GM23248 (cell line): ENCODE measurements around the gene RTN4IP1. TPM values are rescaled to one million over a fixed set of nuclear protein-coding genes. Genes with fewer than 3 reads are reported as not detected.
A peak's percentile ranks its signal among the peaks of the same experiment; 100 is the strongest.
"Not testable (repeated sequence)": the region's sequence is repeated elsewhere in the genome, so short reads cannot be mapped to it uniquely, and the experiment has no call there.

Experiments
- DNase-seq: peaks from one replicate; pipeline ENCODE4 v3.0.0-alpha.2; 2015
- H2AFZ ChIP-seq: fragments of 200-600 bp; sonication (generic); 2 replicates; pipeline ENCODE4 v1.6.1; 2016; ENCODE audit warnings: antibody characterized with exemption
- H3F3A ChIP-seq: fragments of 200-600 bp; sonication (generic); 2 replicates; pipeline ENCODE4 v1.6.1; 2016; ENCODE audit warnings: mild to moderate bottlenecking, antibody characterized with exemption, mixed run types; ENCODE audit not compliant: insufficient read depth
- H3K27ac ChIP-seq: fragments of 200-600 bp; sonication (generic); 2 replicates; pipeline ENCODE4 v1.5.1; 2016; ENCODE audit warnings: mild to moderate bottlenecking
- H3K27me3 ChIP-seq: fragments of 200-600 bp; sonication (generic); replicated peaks from 2 replicates; pipeline ENCODE4 v1.6.1; 2016; ENCODE audit warnings: mild to moderate bottlenecking; ENCODE audit not compliant: insufficient read depth
- H3K36me3 ChIP-seq: fragments of 200-600 bp; sonication (generic); 2 replicates; pipeline ENCODE4 v1.6.1; 2016; ENCODE audit warnings: low read depth, mild to moderate bottlenecking
- H3K4me1 ChIP-seq: fragments of 200-600 bp; sonication (generic); 2 replicates; pipeline ENCODE4 v1.6.1; 2016; ENCODE audit warnings: mild to moderate bottlenecking; ENCODE audit not compliant: insufficient read depth
- H3K4me2 ChIP-seq: fragments of 200-600 bp; sonication (generic); one replicate; pipeline ENCODE4 v1.6.1; 2016; ENCODE audit warnings: mild to moderate bottlenecking; ENCODE audit not compliant: unreplicated experiment
- H3K4me3 ChIP-seq: fragments of 200-600 bp; sonication (generic); 2 replicates; pipeline ENCODE4 v1.5.1; 2016; ENCODE audit warnings: mild to moderate bottlenecking
- H3K79me2 ChIP-seq: fragments of 200-600 bp; sonication (generic); 2 replicates; pipeline ENCODE4 v1.6.1; 2016; ENCODE audit warnings: mild to moderate bottlenecking; ENCODE audit not compliant: insufficient read depth
- H3K9ac ChIP-seq: fragments of 200-600 bp; sonication (generic); 2 replicates; pipeline ENCODE4 v1.6.1; 2016; ENCODE audit warnings: mild to moderate bottlenecking
- H3K9me2 ChIP-seq: fragments of 200-600 bp; sonication (generic); 2 replicates; pipeline ENCODE4 v1.6.1; 2016; ENCODE audit warnings: mixed run types, mild to moderate bottlenecking, moderate library complexity; ENCODE audit not compliant: insufficient read depth
- H3K9me3 ChIP-seq: fragments of 200-600 bp; sonication (generic); one replicate; pipeline ENCODE4 v1.6.1; 2017; ENCODE audit warnings: low read depth
- H4K20me1 ChIP-seq: fragments of 200-600 bp; sonication (generic); 2 replicates; pipeline ENCODE4 v1.6.0; 2016; ENCODE audit not compliant: insufficient read depth
- EZH2 ChIP-seq: fragments of 200-600 bp; sonication (generic); IDR thresholded peaks from 2 replicates; pipeline ENCODE4 v1.6.1; 2018; ENCODE audit warnings: antibody characterized with exemption, mild to moderate bottlenecking; ENCODE audit not compliant: insufficient read depth, poor library complexity, severe bottlenecking
- EZH2phosphoT487 ChIP-seq: fragments of 200-600 bp; sonication (generic); IDR thresholded peaks from 2 replicates; pipeline ENCODE4 v1.6.1; 2018; ENCODE audit warnings: antibody characterized with exemption, moderate library complexity, mild to moderate bottlenecking, low read depth; ENCODE audit not compliant: insufficient read depth
- WGBS, 2 experiments: methylation state at CpG; one replicate each; pipeline ENCODE4 v1.1.6; 2015 to 2017; ENCODE audit warnings: low lambda C conversion rate in 2 of 2, low coverage in 1 of 2; ENCODE audit errors: missing lambda C conversion rate in 2 of 2; 5-methylcytosine and 5-hydroxymethylcytosine counted together
- in situ Hi-C: fragments of 300-500 bp; cut with MboI; formaldehyde crosslinking; loops from 2 replicates; pipeline ENCODE4 v1.15.0; 2020
- polyA plus RNA-seq: library from polyadenylated mRNA; unstranded; fragments of >200 nt; fragmentation: Nextera tagmentation; extraction: Ambion mirVana; gene quantifications from 2 replicates; pipeline ENCODE4 v1.2.1, GENCODE V29; 2016
- total RNA-seq: library from RNA; depleted of rRNA; stranded (reverse); fragments of >200 nt; shearing (Covaris generic); gene quantifications from 2 replicates; pipeline ENCODE4 v1.2.3, GENCODE V29; 2014

The RTN4IP1 gene
- total and polyA plus RNA-seq, 2 experiments from 2014 or later = 5.3 to 8.0 TPM

GRCh38 chr6:106561686-106562405, 67.5 kb downstream of the RTN4IP1 start:
- Histone ChIP-seq H4K20me1 (no peaks in the 10 kb centered on the region), H3K36me3 (no peaks in the 10 kb centered on the region), H3F3A (peaks cover 21% of the 10 kb centered on the region), H3K9me3 (no peaks in the 10 kb centered on the region), H3K4me1 (peaks cover 22% of the 10 kb centered on the region), H3K27ac (0 out of 2 replicates have a peak overlapping the region, but pooled peaks have one; percentile 13), H3K4me2 (peak overlapping the region; percentile 54), H3K4me3 (no peak overlapping the region), H3K9ac (no peak overlapping the region), H3K9me2 (no peaks in the 10 kb centered on the region), H2AFZ (peak overlapping the region; percentile 29), H3K27me3 (no peaks in the 10 kb centered on the region), H3K79me2 (no peaks in the 10 kb centered on the region)
- in situ Hi-C loops = loop anchor here (10.0 kb wide), 1 partner anchor 423 kb away; no protein-coding TSS in a partner anchor
- TF ChIP-seq EZH2phosphoT487 (no peak), EZH2 (no peak)
- peak; percentile 35 for DNase-seq
- WGBS, 2 experiments = 23 to 24% methylated on average over 6 of the region's 6 CpGs

- Histone ChIP-seq H3K4me2 (peak overlapping the region; percentile 54), H3K27ac (0 out of 2 replicates have a peak overlapping the region, but pooled peaks have one; percentile 13), H3K27me3 (no peaks in the 10 kb centered on the region), H2AFZ (peak overlapping the region; percentile 17; the same call in 1 of the 2 replicates), H3K36me3 (no peaks in the 10 kb centered on the region), H3F3A (peaks cover 21% of the 10 kb centered on the region), H3K4me3 (no peak overlapping the region), H3K79me2 (no peaks in the 10 kb centered on the region), H3K9ac (no peak overlapping the region), H4K20me1 (no peaks in the 10 kb centered on the region), H3K4me1 (peaks cover 22% of the 10 kb centered on the region), H3K9me2 (no peaks in the 10 kb centered on the region), H3K9me3 (no peaks in the 10 kb centered on the region)
- in situ Hi-C loops = loop anchor here (10.0 kb wide), 1 partner anchor 424 kb away; no protein-coding TSS in a partner anchor
- 36 to 46% methylated on average over 7 of the region's 7 CpGs for WGBS, 2 experiments
- DNase-seq = peak; percentile 90
- TF ChIP-seq EZH2phosphoT487 (no peak), EZH2 (no peak)
These were observed 68.2 kb downstream of the RTN4IP1 start for GRCh38 chr6:106560996-106561685.

- in situ Hi-C loops = loop anchor here (10.0 kb wide), 1 partner anchor 425 kb away; no protein-coding TSS in a partner anchor
- H3K9me3 ChIP-seq, H2AFZ ChIP-seq, H3K36me3 ChIP-seq, H3K4me2 ChIP-seq, H3K27me3 ChIP-seq, H3K4me3 ChIP-seq, DNase-seq, H3K79me2 ChIP-seq, H3K27ac ChIP-seq, H3K9ac ChIP-seq, H4K20me1 ChIP-seq, H3K9me2 ChIP-seq: not testable (repeated sequence)
- Histone ChIP-seq H3F3A (peaks cover 21% of the 10 kb centered on the region), H3K4me1 (peaks cover 22% of the 10 kb centered on the region)
- WGBS, 2 experiments = 93 to 96% methylated on average over 5 of the region's 5 CpGs
These were observed 69.6 kb downstream of the RTN4IP1 start for GRCh38 chr6:106559659-106560058.

- H2AFZ ChIP-seq = no peak overlapping the region
- DNase-seq = no peak
- peaks cover 22% of the 10 kb centered on the region for H3K4me1 ChIP-seq
- 92 to 98% methylated on average over 4 of the region's 4 CpGs for WGBS, 2 experiments
- H3K4me3 ChIP-seq = no peak overlapping the region
- no peaks in the 10 kb centered on the region for H3K9me2 ChIP-seq
- H3K9me3 ChIP-seq = no peaks in the 10 kb centered on the region
- peaks cover 21% of the 10 kb centered on the region for H3F3A ChIP-seq
- H4K20me1 ChIP-seq = no peaks in the 10 kb centered on the region
- H3K79me2 ChIP-seq = no peaks in the 10 kb centered on the region
- TF ChIP-seq EZH2 (no peak), EZH2phosphoT487 (no peak)
- H3K9ac ChIP-seq = no peak overlapping the region
- H3K36me3 ChIP-seq = 0 out of 2 replicates have a peak, but pooled peaks cover 2% of the 10 kb centered on the region
- no peak overlapping the region for H3K27ac ChIP-seq
- H3K4me2 ChIP-seq = no peak overlapping the region
- in situ Hi-C loops = no loop called here
- H3K27me3 ChIP-seq = no peaks in the 10 kb centered on the region
These were observed 70.9 kb downstream of the RTN4IP1 start for GRCh38 chr6:106558364-106558763.
